T-helper 2 cell (primary cell): Measurements from ENCODE around the gene IMPDH2.
A peak's percentile ranks its signal among the peaks of the same experiment; 100 is the strongest.
"Not testable (repeated sequence)": the region's sequence is repeated elsewhere in the genome, so short reads cannot be mapped to it uniquely, and the experiment has no call there.

Experiments
- DNase-seq, 5 experiments: peaks; one replicate each; pipeline versions ENCODE4 v3.0.0 to v3.0.0-alpha.2; 2012 to 2022

Gene IMPDH2

DNA sequence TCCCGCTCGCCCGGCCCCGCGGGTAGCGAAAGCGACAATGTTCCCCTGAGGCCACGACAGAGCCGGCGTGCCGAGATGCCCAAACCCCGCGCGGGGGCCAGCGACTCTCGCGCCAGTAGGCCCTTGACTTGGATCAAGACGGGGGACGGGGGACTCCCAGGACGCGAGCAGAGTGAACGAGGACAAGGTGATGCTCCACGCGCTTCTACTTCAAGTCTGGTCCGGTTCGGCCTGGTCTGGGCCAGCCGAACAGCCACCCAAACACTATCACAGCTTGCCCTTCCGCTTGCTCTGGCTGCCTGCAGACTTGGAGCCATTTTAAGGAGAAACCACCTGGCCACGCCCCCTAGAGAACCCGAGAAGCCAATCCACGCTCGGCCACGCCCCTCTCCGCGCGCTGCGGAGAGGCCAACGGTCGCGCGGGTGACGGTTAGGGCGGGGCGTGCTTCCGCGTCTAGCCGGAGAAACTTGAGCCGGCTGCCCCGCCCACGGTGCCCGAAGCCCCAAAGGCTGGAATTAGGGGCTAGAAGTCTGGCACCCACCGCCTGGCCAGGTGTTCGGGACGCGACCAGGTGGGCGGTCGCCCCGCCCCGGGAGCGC, 7.9 kb downstream of the IMPDH2 start:
- peak; percentile 96 to 98 (median 98) for DNase-seq

DNA sequence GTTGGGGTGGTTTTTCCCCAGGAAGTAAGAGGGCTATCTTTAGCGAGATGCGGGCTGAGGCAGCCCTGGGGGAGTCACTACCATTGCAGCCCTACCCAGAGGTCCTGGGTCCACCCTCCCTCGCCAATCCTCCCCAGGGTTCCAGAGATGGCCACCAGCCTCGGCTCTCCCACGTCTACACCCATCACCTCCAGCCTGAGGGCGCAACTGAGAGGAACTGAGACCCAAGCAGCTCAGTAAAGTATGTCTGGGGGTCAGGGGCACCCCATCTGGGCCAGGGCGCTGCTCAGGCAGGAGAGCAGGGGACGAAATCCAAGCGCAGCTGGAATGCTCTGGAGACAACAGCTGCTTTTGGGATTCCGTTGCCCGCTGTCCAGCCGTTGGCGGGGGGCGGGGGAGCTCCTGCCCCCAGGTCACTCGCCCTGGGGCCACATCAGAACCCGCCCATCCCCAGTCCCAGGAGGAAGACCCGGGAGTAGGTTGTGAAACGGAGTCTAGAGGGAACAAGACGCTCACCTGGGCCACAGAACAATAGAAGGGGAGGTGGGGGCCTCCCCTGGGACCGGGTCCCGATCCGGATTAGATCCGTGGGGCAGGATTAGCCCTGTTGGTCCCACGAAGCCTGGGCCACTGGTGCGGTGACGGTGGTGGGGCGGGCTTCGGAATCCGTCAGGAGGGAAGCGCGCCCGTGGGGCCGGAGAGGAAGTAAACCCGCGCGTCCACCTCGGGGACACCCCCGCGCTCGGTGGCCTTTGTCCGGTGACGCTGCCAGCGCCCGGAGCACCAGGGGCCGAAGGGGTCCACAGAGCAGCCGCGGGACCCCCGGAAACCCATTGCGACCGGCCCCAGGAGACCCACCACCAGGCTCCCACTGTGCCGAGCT, 8.6 kb downstream of the IMPDH2 start:
- DNase-seq = peak in 1 of 5 experiments; percentile 63

DNA sequence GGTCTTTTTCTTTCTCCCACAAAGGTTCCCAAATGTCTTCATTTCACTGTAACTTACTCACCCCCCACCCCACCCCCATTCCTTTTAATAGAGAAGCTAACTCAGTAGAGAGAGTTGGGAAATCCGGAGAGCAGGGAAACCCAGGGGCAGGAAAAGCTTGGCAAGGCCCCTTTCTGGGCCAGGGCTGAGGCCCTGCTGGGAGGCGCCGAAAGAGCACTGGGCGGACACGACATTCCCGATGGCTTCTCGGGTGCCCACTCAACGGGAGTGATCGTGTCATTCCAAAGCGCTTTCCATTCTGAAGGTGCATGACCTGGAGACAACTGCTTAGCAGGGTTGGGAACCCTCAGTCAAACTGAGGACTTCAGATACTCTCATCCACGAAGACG, 9.3 kb downstream of the IMPDH2 start:
- no peak for DNase-seq

DNA sequence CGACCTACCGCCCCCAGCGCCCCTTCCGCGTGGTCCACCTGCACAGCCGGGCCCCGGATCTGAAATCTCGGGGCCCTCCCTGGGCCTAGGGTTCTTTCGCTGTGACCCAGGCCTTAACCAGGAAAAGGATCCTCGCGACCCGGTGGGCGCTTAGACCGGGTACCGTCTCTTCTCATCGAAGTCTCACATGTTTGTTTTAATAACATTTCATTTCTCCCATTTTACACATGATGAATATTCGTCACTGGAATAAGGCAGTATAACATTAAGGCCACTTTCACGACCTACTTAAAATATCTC, 10.5 kb downstream of the IMPDH2 start:
- no peak for DNase-seq

DNA sequence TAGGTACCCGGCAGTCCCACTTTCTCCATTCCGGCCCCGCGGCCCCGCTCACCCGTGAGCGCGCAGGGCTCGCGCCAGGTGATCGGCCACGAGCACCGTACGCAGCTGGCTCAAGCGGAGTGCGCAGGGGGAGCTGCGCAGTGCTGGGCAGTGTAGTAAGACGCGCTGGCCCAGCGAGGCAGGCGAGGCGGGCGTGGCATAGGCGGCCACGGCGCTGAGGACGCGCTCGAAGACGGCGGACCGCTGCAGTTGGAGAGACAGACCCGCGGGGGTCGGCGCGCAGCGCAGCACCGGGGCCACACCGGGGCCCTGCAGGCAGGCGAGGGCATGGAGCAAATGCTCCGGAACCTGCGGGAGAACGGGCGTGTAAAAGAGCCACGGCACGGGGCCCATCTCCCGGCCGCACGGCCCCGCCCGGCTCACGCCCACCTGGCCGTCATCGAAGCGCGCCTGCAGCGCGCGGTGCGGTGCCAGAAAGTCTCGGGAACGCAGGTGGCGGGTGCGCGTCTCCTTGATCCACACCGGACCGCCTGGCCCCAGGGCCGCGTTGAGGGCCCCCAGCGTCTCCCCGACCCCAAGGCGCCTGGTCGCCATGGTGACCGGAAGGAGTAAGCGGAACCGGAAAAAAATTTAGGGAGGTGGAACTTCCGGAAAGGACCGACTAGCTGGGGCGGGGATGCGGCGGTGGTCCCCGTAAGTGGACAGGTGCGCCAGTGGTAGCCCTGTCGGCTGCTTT, 11.1 kb downstream of the IMPDH2 start, which contains the start of gene DALRD3:
TSS of gene DALRD3 (minus strand) at position 610 of the 736 bp plus-strand sequence. CDS start at position 594, 16 bp downstream.
- DNase-seq = peak; percentile 26 to 73 (median 52)

DNA sequence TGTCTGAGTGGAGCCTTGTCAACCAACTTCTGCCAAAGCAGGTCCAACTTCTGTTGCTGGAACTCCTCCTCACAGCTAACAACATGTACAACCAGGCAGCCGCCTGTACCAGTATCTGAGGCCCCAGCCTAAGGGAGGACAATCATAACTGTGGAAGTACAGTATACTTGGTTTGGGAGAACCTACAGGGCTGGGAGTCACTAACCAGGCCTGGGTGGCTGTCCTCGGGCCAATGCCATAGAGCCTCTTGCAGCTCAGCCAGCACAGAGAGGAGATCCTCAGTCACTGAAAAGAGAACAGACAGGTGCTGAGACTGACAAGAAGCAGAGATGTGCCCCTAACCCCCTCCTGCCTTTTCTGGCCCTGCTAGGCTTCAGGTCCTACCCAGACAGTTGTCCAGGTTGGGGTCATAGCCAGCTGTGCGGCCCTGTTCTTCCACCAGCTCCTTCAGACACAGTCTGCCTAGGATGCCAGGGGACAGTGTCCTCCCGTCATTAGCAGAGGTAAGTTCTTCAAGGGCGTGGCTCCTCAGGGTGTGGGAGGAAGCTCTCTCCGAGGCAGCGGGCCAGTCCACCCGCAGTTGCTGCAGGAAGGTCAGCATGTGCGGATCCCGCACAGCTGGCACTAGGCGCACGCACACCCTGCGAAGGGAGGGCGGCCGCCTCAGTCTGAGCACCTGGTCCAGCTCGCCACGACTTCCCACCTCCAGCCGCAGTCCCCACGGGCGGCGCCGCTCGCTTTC, 11.8 kb downstream of the IMPDH2 start:
- DNase-seq = peak in 1 of 5 experiments; percentile 26

DNA sequence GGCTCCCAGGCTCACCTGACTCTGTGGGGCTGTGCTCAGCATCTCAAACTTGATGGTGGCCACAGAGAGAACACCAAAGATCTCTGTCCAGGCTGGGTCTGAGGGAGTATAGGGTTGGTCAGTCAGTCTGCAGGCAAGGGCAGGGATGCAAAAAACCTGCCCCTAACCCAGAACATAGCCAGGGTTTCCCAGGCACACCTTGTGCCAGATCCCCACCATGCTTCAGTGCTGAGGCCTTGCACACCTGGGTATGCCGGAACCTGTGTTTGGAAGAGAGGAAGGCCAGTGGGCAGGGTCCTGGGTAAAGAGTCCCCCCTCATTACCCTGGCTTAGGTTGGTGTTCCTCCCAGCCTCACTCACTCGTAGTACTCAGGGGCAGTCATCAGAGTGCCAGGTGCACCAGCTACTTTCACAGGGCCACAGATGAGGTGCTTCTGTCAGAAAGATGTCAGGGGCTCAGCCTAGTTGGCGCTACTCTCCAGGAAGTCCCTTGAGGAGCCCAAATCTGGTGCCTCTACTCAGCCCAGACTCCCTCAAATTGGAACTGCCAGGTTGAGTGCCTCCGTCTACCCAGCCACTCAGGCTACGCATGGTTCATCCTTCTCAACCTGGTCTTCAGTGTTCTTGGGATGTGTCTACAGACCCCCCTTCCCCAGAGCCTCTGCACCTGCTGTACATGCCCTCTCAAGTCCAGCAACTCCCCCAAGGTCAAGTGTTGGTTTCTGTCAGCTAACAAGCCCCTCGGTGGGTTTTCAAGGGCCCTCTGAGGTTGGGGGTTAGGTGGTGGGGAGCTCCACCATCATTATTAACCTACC, 12.6 kb downstream of the IMPDH2 start:
- DNase-seq = no peak

DNA sequence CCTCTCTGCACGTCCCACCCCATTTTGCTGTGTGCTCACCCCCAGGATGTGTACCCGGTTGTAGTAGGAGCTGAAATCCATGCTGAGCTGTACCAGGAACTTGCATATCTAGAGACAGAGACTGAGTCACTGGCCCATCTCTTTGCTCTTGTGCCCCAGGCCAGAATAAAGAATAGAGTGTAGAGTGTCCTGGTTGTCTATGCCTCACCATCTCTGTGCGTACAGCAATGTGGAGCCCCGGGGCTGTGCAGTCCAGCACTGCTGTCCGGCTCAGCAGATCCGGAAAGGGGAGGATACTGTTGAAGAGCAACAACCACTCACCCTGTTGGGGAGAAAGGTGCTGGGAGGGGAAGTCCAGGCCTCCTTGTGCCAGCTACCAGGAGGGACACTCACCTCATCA, 13.4 kb downstream of the IMPDH2 start:
- no peak for DNase-seq

DNA sequence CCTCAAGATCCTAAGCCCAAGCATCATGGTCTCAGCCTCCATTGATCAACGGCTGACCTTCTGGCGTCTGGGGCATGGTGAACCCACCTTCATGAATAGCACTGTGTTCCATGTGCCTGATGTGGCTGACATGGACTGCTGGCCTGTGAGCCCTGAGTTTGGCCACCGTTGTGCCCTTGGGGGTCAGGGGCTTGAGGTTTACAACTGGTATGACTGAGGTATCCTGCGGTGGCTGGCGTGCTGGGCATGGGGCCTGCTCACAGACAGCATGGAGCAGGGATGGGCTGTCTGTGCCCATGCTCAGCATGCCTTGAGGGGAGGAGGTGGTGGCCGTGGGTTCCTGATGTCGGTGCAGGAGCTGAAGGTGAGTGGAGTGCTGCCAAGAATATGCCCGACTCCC, 14.1 kb downstream of the IMPDH2 start:
- DNase-seq = no peak

DNA sequence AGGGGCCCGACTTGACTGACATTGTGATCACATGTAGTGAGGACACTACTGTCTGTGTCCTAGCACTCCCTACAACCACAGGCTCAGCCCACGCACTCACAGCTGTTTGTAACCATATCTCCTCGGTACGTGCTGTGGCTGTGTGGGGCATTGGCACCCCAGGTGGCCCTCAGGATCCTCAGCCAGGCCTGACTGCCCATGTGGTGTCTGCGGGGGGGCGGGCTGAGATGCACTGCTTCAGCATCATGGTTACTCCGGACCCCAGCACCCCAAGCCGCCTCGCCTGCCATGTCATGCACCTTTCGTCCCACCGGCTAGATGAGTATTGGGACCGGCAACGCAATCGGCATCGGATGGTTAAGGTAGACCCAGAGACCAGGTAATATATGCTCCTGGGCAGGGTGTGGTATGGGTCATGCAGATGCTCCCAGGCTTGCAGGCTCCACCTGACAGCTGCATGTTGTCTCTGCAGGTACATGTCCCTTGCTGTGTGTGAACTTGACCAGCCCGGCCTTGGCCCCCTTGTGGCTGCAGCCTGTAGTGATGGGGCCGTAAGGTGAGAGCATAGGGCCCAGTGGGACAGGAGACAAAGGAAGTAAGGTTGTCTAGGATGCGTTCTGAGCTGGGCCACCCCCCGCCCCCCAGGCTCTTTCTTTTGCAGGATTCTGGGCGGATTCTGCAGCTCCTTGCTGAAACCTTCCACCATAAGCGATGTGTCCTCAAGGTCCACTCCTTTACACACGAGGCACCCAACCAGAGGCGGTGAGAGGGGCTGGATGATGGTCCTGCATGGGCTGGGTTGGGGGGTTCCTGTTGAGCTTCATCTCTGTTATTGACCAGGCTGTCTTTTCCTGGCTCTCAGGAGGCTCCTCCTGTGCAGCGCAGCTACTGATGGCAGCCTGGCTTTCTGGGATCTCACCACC, 15.2 kb downstream of the IMPDH2 start:
- peak in 3 of 5 experiments; percentile 19 to 53 (median 30) for DNase-seq

DNA sequence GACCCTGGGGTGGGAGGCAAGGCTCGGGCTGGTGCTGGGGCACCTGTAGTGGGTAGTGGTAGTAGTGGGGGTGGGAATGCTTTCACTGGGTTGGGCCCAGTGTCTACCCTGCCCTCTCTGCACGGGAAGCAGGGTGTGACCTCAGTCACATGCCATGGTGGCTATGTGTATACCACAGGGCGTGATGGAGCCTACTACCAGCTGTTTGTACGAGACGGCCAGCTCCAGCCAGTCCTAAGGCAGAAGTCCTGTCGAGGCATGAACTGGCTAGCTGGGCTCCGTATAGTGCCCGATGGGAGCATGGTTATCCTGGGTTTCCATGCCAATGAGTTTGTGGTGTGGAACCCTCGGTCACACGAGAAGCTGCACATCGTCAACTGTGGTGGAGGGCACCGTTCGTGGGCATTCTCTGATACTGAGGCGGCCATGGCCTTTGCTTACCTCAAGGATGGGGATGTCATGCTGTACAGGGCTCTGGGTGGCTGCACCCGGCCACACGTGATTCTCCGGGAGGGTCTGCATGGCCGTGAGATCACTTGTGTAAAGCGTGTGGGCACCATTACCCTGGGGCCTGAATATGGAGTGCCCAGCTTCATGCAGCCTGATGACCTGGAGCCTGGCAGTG, 16.0 kb downstream of the IMPDH2 start:
- DNase-seq = no peak

DNA sequence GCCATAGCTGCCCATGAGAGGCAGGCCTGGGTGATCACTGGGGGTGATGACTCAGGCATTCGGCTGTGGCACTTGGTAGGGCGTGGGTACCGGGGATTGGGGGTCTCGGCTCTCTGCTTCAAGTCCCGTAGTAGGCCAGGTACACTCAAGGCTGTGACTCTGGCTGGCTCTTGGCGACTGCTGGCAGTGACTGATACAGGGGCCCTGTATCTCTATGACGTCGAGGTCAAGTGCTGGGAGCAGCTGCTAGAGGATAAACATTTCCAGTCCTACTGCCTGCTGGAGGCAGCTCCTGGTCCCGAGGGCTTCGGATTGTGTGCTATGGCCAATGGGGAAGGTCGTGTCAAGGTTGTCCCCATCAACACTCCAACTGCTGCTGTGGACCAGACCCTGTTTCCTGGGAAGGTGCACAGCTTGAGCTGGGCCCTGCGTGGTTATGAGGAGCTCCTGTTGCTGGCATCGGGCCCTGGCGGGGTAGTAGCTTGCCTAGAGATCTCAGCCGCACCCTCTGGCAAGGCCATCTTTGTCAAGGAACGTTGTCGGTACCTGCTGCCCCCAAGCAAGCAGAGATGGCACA, 16.7 kb downstream of the IMPDH2 start:
- DNase-seq = no peak

DNA sequence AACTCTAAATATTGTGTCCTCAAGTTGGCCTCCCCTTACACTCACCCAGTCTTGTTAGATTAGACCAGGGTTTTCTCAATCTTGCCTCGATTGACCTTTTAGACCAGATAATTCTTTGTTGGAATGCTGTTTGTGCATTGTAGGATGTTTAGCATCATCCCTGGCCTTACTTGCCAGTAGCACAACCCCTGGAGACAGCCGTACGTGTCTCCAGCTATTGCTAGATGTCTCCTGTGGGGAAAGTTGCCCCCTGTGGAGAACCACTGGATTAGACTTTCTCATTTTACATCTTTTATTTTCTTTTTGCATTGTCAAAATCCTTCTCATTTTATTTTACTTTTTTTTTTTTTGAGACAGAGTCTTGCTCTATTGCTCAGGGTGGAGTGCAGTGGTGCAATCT, 19.8 kb downstream of the IMPDH2 start:
- no peak for DNase-seq

DNA sequence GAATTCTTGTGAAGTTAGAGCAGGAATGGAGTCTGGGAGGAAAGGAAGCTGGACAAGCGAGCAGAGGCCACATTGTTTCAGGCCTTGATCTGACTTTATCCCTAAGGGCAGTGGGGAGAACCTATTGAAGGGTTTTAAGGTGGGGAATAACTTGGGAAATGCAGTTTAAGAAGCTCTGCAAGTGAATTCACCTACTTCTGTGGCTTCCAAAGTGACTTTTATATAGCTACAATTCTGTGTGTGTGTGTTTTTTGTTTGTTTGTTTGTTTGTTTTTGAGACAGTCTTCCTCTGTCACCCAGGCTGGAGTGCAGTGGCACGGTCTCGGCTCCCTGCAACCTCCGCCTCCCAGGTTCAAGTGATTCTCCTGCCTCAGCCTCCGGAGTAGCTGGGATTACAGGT, 20.6 kb downstream of the IMPDH2 start:
- DNase-seq = not testable (repeated sequence)

DNA sequence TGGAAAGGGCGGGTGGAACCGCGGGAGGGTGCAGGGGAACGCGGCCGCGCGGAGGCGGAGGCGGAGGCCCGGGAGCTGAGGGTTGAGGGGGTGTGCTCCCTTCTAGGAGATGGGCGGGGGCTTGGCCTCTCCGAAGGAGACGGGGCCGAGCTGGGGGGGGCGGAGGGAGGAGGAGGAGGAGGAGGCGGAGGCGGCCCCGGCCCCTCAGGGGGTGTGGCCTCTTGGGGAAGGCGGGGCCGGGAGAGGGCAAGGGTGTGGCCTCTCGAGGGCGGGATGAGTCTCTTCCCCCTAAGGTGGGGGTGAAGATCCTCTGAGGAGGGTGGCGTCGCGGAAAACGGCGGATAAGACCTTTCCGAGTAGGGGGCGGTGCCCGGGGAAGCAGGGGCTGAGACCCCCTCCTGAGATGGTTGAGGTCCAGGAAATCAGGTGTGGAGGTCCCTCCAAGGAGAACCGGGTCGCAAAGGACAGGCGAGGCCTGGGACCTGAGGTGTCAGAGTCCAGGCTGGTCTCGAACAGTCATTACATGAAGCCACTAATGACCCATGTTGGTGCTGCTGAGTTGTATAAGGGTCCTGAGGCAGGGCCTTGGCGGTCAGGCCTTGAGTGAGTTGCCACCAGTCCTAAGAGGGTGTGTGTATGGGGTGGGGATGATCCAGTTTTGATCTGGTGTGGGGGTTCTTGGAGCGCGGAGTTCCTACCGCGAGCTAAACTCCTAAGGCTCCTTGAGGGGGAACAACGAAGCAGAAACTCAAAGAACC, 21.2 kb downstream of the IMPDH2 start:
- peak; percentile 73 to 94 (median 82) for DNase-seq

DNA sequence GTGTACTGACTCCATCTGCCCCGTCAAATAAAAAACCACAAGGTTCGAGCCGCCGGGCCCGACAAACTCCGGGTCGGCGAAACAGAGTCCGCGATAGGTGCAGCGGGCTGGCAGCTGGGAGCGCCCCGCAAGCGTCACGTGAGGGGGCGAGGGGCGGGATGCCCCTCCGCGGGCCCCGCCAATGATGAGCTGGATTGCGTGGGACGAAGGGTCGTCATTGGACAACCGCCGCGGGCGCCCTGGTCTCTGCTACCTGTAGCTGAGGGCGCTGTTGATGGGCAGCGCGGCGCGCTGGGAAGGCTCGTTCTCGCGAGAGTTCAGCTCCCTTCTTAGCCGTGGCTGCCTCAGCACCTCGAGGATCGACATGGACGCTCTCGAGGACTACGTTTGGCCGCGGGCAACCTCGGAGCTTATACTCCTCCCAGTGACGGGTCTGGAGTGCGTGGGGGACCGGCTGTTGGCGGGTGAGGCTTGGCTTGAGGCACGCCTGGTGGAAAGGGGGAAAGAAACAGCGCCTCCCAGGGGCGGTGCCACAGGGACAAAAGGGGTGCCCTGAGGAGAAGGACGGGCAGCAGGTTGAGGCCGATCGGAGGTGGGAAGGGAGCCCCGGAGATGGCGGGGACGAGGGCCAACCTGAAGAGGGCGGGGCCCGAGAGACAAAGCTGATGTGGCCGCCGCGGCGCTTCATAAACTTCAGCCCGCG, 22.0 kb downstream of the IMPDH2 start, which contains the start of gene WDR6:
TSS of gene WDR6 (plus strand) at position 324 of the 703 bp plus-strand sequence. CDS start at position 365, 41 bp downstream.
- DNase-seq = peak; percentile 94 to 99 (median 96)

DNA sequence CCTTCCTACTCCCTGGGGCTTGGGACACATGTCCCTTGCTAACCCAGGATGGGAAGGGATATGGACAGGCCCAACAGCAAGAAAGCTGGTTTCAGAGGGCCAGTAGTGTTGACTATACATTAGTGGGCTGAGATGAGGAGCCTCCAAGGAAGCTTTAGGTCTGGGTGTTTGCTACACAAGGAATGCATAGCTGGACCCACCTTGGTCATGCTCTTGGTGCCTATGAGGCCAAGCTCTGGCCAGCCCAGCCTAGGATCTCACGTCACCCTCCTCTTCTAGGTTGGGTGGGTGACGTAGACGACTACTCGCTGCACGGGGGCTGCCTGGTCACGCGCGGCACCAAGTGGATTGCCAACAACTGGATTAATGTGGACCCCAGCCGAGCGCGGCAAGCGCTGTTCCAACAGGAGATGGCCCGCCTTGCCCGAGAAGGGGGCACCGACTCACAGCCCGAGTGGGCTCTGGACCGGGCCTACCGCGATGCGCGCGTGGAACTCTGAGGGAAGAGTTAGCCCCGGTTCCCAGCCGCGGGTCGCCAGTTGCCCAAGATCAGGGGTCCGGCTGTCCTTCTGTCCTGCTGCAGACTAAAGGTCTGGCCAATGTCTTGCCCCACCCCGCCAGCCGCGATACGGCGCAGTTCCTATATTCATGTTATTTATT, 22.7 kb downstream of the IMPDH2 start:
- peak in 1 of 5 experiments; percentile 28 for DNase-seq

DNA sequence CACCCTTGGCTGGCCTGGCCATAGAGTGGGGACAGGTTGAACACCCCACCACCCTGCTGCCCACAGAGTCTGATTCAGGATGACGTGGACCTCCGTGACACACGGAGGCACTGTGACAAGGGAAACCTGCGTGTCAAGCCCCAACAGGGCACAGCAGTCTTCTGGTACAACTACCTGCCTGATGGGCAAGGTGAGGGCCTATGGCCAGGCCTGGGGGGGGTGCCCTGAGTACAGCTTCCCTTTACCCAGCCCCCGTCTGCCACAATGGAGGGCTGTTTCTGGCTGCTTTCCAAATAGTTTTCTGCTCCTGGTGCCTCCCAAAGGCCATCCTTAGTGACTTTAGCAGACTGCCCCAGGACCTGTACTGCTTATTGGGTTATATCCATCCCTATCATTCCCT, 23.2 kb downstream of the IMPDH2 start:
- no peak for DNase-seq
